ENCODE measurements around the gene NRG2. TPM values are rescaled to one million over a fixed set of nuclear protein-coding genes. Genes with fewer than 3 reads are reported as not detected.

Gene NRG2
- total and polyA plus RNA-seq, 2 donors (not counting 3 experiments of a cell fraction or from before 2014, with no cell fraction given), result 0.26 to 0.42 TPM

- Histone ChIP-seq H3K9me3 (replicated peaks; ENCODE audit: control insufficient read depth, insufficient read depth, low read length) (no peaks in the 10 kb centered on the region), H2AFZ (ENCODE audit: low read depth, low read length) (no peak overlapping the region), H3K27me3 (ENCODE audit: control insufficient read depth in 2 of 2, insufficient read depth in 2 of 2, low read length in 2 of 2) (peaks cover 5 to 12% of the 10 kb centered on the region in 2 experiments), H3K9me1 (replicated peaks; ENCODE audit: control insufficient read depth, extremely low read depth, insufficient read depth, low read length) (no peaks in the 10 kb centered on the region), H4K20me1 (replicated peaks; ENCODE audit: control insufficient read depth, extremely low read depth, insufficient read depth, low read length) (no peaks in the 10 kb centered on the region), H3K4me3 (replicated peaks in 1 of 3; ENCODE audit: insufficient read depth in 1 of 3, low read depth in 1 of 3, low read length in 3 of 3) (no peak overlapping the region), H3K27ac (ENCODE audit: insufficient read depth, low read depth, low read length) (no peak overlapping the region), H3K4me1 (ENCODE audit: control insufficient read depth, extremely low read depth, insufficient read depth, low read length) (no peaks in the 10 kb centered on the region), H3K79me2 (ENCODE audit: control insufficient read depth, insufficient read depth, low read length) (no peaks in the 10 kb centered on the region), H3K4me2 (ENCODE audit: insufficient read depth, low read length) (no peak overlapping the region), H3K9ac (replicated peaks; ENCODE audit: extremely low read depth, insufficient read depth, low read length) (no peak overlapping the region), H3K36me3 (ENCODE audit: control insufficient read depth in 2 of 2, extremely low read depth in 1 of 2, insufficient read depth in 2 of 2, low read length in 2 of 2) (no peaks in the 10 kb centered on the region)
- ChIA-PET POLR2A (no interaction called here), CTCF (interaction anchor here (2.2 kb wide), 1 partner anchor 98 kb away, joined by 7 read pairs; no protein-coding TSS in a partner anchor)
- intact Hi-C loops (cut with micrococcal nuclease) (no loop called here), dilution Hi-C loops (cut with MboI; ENCODE audit: extremely low pct_ligation_motif_present, low sequenced_read_pairs) (no loop called here)
- DNase-seq (ENCODE audit: low read depth, low spot score) (no peak), FAIRE-seq (no peak)
- TF ChIP-seq MAX (IDR thresholded peaks at IDR 0.05; ENCODE audit: insufficient read depth, insufficient read length) (no peak), FOS (IDR thresholded peaks at IDR 0.05; ENCODE audit: borderline replicate concordance, insufficient read depth, low read length) (no peak)
- no TSS peak for BruUV-seq (replicated peaks)
Measured at GRCh38 chr5:139885857-139886208, 157.3 kb downstream of the NRG2 start.

GRCh38 chr5:139885172-139885856 lies 157.8 kb downstream of the NRG2 start:
- TF ChIP-seq CTCF (IDR thresholded peaks at IDR 0.05; ENCODE audit: extremely low read depth in 1 of 2, insufficient read depth in 1 of 2, low read depth in 1 of 2, low read length in 2 of 2) (no peak), POLR2AphosphoS5 (IDR thresholded peaks at IDR 0.05; ENCODE audit: insufficient read depth, low read depth, low read length) (no peak), FOS (IDR thresholded peaks at IDR 0.05; ENCODE audit: borderline replicate concordance, insufficient read depth, low read length) (no peak), POLR2A (IDR thresholded peaks at IDR 0.05; ENCODE audit: low read depth, low read length) (no peak), JUN (IDR thresholded peaks at IDR 0.05; ENCODE audit: borderline replicate concordance, insufficient read depth, insufficient read length, low read depth) (no peak), EZH2 (IDR thresholded peaks at IDR 0.05; ENCODE audit: borderline replicate concordance, low read depth, low read length, severe bottlenecking) (no peak), MYC (IDR thresholded peaks at IDR 0.05; ENCODE audit: low read depth, low read length) (no peak), MAX (IDR thresholded peaks at IDR 0.05; ENCODE audit: insufficient read depth, insufficient read length) (no peak), GATA2 (IDR thresholded peaks at IDR 0.05; ENCODE audit: insufficient read depth, insufficient read length, low read depth, low read length) (no peak)

More at GRCh38 chr5:139885172-139885856, 157.8 kb downstream of the NRG2 start:
- ChIA-PET CTCF (interaction anchor here (1.4 to 2.2 kb wide), 2 partner anchors 98 to 120 kb away, joined by 3 to 7 read pairs; no protein-coding TSS in a partner anchor), POLR2A (no interaction called here)
- H3K4me1 ChIP-seq (ENCODE audit: control insufficient read depth, extremely low read depth, insufficient read depth, low read length), result no peaks in the 10 kb centered on the region
- no TSS peak for BruUV-seq (replicated peaks)
- no peak for DNase-seq (ENCODE audit: low read depth, low spot score)
- H3K36me3 ChIP-seq (ENCODE audit: control insufficient read depth in 2 of 2, extremely low read depth in 1 of 2, insufficient read depth in 2 of 2, low read length in 2 of 2), result no peaks in the 10 kb centered on the region
- no peak overlapping the region for H2AFZ ChIP-seq (ENCODE audit: low read depth, low read length)
- dilution Hi-C loops (cut with MboI; ENCODE audit: extremely low pct_ligation_motif_present, low sequenced_read_pairs) (no loop called here), intact Hi-C loops (cut with micrococcal nuclease) (no loop called here)
- H3K79me2 ChIP-seq (ENCODE audit: control insufficient read depth, insufficient read depth, low read length), result no peaks in the 10 kb centered on the region
- H3K4me3 ChIP-seq (replicated peaks in 1 of 3; ENCODE audit: insufficient read depth in 1 of 3, low read depth in 1 of 3, low read length in 3 of 3), result no peak overlapping the region
- no peak overlapping the region for H3K4me2 ChIP-seq (ENCODE audit: insufficient read depth, low read length)
- no peaks in the 10 kb centered on the region for H4K20me1 ChIP-seq (replicated peaks; ENCODE audit: control insufficient read depth, extremely low read depth, insufficient read depth, low read length)
- H3K9me3 ChIP-seq (replicated peaks; ENCODE audit: control insufficient read depth, insufficient read depth, low read length), result no peaks in the 10 kb centered on the region
- peaks cover 2 to 8% of the 10 kb centered on the region in 2 experiments for H3K27me3 ChIP-seq (ENCODE audit: control insufficient read depth in 2 of 2, insufficient read depth in 2 of 2, low read length in 2 of 2)
- H3K9me1 ChIP-seq (replicated peaks; ENCODE audit: control insufficient read depth, extremely low read depth, insufficient read depth, low read length), result no peaks in the 10 kb centered on the region
- no peak overlapping the region for H3K27ac ChIP-seq (ENCODE audit: insufficient read depth, low read depth, low read length)
- no peak for FAIRE-seq
- no peak overlapping the region for H3K9ac ChIP-seq (replicated peaks; ENCODE audit: extremely low read depth, insufficient read depth, low read length)

All from endothelial cell of umbilical vein (primary cell).